SK-N-SH (cell line): ENCODE measurements around the gene LTBP2.

Experiments used
- ELF1 ChIP-seq: IDR thresholded peaks from 2 replicates; pipeline ENCODE4 v1.4.0; 2012
- FOXM1 ChIP-seq: IDR thresholded peaks from 2 replicates; pipeline ENCODE4 v1.4.0; 2012; ENCODE audit warnings: low read depth, mild to moderate bottlenecking
- JUND ChIP-seq: IDR thresholded peaks from 2 replicates; pipeline ENCODE4 v1.4.0; 2012
- POLR2AphosphoS5 ChIP-seq: IDR thresholded peaks from 2 replicates; pipeline ENCODE4 v1.6.1; 2012; ENCODE audit warnings: low read depth, low read length
- TF ChIP-seq, protein P1 (sequence below): IDR thresholded peaks from 2 replicates; pipeline ENCODE4 v1.6.1; 2012; ENCODE audit warnings: mild to moderate bottlenecking, low read depth, low read length, moderate library complexity
- TF ChIP-seq, protein P2 (sequence below): fragments of 200-600 bp; sonication (generic); IDR thresholded peaks from 2 replicates; pipeline ENCODE4 v1.6.1; 2017; ENCODE audit warnings: antibody characterized with exemption, mild to moderate bottlenecking, moderate library complexity
- TF ChIP-seq, protein P3 (sequence below): IDR thresholded peaks from 2 replicates; pipeline ENCODE4 v1.4.0; 2012; ENCODE audit warnings: low read depth

DNA sequence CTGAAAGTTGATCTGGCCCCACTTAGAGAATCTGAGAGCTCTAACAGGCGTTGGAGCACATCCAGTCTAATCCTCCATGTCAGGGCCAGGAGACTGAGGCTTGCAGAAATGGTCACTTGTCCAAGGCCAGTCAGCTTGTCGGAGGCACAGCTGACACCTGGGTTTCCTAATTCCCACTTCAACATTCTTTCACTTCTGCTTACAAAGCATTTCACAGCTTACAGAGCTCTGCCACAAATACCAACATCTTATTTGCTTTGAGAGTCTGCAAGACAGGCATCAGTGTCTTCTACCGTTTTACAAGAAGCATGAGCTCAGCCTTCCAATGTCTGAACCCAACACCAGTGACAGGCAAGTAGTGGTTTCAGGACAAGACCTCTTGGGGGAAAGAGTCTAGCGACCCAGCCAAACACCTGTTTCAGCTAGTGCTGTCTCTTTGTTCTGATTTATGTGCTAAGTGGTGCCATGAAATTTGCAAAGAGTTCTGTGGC lies 86.6 kb downstream of the LTBP2 start:
- TF ChIP-seq, protein P1, sequence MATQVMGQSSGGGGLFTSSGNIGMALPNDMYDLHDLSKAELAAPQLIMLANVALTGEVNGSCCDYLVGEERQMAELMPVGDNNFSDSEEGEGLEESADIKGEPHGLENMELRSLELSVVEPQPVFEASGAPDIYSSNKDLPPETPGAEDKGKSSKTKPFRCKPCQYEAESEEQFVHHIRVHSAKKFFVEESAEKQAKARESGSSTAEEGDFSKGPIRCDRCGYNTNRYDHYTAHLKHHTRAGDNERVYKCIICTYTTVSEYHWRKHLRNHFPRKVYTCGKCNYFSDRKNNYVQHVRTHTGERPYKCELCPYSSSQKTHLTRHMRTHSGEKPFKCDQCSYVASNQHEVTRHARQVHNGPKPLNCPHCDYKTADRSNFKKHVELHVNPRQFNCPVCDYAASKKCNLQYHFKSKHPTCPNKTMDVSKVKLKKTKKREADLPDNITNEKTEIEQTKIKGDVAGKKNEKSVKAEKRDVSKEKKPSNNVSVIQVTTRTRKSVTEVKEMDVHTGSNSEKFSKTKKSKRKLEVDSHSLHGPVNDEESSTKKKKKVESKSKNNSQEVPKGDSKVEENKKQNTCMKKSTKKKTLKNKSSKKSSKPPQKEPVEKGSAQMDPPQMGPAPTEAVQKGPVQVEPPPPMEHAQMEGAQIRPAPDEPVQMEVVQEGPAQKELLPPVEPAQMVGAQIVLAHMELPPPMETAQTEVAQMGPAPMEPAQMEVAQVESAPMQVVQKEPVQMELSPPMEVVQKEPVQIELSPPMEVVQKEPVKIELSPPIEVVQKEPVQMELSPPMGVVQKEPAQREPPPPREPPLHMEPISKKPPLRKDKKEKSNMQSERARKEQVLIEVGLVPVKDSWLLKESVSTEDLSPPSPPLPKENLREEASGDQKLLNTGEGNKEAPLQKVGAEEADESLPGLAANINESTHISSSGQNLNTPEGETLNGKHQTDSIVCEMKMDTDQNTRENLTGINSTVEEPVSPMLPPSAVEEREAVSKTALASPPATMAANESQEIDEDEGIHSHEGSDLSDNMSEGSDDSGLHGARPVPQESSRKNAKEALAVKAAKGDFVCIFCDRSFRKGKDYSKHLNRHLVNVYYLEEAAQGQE, result no peak
- TF ChIP-seq JUND (no peak), ELF1 (no peak), FOXM1 (no peak), POLR2AphosphoS5 (no peak)
- TF ChIP-seq, protein P2, sequence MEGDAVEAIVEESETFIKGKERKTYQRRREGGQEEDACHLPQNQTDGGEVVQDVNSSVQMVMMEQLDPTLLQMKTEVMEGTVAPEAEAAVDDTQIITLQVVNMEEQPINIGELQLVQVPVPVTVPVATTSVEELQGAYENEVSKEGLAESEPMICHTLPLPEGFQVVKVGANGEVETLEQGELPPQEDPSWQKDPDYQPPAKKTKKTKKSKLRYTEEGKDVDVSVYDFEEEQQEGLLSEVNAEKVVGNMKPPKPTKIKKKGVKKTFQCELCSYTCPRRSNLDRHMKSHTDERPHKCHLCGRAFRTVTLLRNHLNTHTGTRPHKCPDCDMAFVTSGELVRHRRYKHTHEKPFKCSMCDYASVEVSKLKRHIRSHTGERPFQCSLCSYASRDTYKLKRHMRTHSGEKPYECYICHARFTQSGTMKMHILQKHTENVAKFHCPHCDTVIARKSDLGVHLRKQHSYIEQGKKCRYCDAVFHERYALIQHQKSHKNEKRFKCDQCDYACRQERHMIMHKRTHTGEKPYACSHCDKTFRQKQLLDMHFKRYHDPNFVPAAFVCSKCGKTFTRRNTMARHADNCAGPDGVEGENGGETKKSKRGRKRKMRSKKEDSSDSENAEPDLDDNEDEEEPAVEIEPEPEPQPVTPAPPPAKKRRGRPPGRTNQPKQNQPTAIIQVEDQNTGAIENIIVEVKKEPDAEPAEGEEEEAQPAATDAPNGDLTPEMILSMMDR, result no peak
- TF ChIP-seq, protein P3, sequence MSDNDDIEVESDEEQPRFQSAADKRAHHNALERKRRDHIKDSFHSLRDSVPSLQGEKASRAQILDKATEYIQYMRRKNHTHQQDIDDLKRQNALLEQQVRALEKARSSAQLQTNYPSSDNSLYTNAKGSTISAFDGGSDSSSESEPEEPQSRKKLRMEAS, result no peak
